ENCODE measurements around the gene GRID2IP. TPM values are rescaled to one million over a fixed set of nuclear protein-coding genes. Genes with fewer than 3 reads are reported as not detected.
"Not testable (repeated sequence)": the region's sequence is repeated elsewhere in the genome, so short reads cannot be mapped to it uniquely, and the experiment has no call there.

Gene GRID2IP
- total RNA-seq = 0.41 TPM

- DNase-seq (ENCODE audit: low spot score in 2 of 2) (no peak), FAIRE-seq (no peak)
These were observed at the start of gene GRID2IP for GRCh38 chr7:6551016-6551511. TSS of gene GRID2IP (minus strand) at chr7:6551461. CDS start at chr7:6551436, 25 bp downstream.

- no peak for FAIRE-seq
These were observed 48.8 kb upstream of the GRID2IP start for GRCh38 chr7:6600093-6600492.

GRCh38 chr7:6590645-6591110, 39.4 kb upstream of the GRID2IP start:
- FAIRE-seq (no peak), DNase-seq (ENCODE audit: low spot score in 2 of 2) (no peak)

More at GRCh38 chr7:6600093-6600492, 48.8 kb upstream of the GRID2IP start:
- no peak for DNase-seq (ENCODE audit: low spot score in 2 of 2)

- DNase-seq (ENCODE audit: low spot score in 2 of 2) (peak; percentile 89 to 91), FAIRE-seq (no peak)
These were observed 38.8 kb upstream of the GRID2IP start, which contains the start of gene INTS15 for GRCh38 chr7:6589829-6590644. TSS of gene INTS15 (plus strand) at chr7:6590021. CDS start at chr7:6590284, 263 bp downstream.

GRCh38 chr7:6589151-6589828, 38.0 kb upstream of the GRID2IP start:
- DNase-seq (ENCODE audit: low spot score in 2 of 2) (no peak), FAIRE-seq (no peak)

- no peak for DNase-seq (ENCODE audit: low spot score in 2 of 2)
- FAIRE-seq = no peak
These were observed 37.3 kb upstream of the GRID2IP start for GRCh38 chr7:6588566-6588965.

GRCh38 chr7:6585746-6586432, 34.6 kb upstream of the GRID2IP start:
- DNase-seq (ENCODE audit: low spot score in 2 of 2); FAIRE-seq: not testable (repeated sequence)

GRCh38 chr7:6579446-6579845, 28.2 kb upstream of the GRID2IP start:
- FAIRE-seq (no peak), DNase-seq (ENCODE audit: low spot score in 2 of 2) (no peak)

- DNase-seq (ENCODE audit: low spot score in 2 of 2) = no peak
- FAIRE-seq = no peak
These were observed 27.1 kb upstream of the GRID2IP start for GRCh38 chr7:6578114-6579084.

- peak; percentile 88 to 97 for DNase-seq (ENCODE audit: low spot score in 2 of 2)
- no peak for FAIRE-seq
These were observed 26.3 kb upstream of the GRID2IP start, which contains the start of gene ZDHHC4 for GRCh38 chr7:6577369-6578113. TSS of gene ZDHHC4 (plus strand) at chr7:6577454. CDS start at chr7:6580562, 3,108 bp downstream.

- DNase-seq (ENCODE audit: low spot score in 2 of 2) = not testable (repeated sequence)
These were observed 25.7 kb upstream of the GRID2IP start for GRCh38 chr7:6576867-6577368.

GRCh38 chr7:6576024-6576866, 25.0 kb upstream of the GRID2IP start:
- DNase-seq (ENCODE audit: low spot score in 2 of 2) = no peak
- FAIRE-seq = no peak

More at GRCh38 chr7:6576867-6577368, 25.7 kb upstream of the GRID2IP start:
- not testable (repeated sequence) for FAIRE-seq

GRCh38 chr7:6575281-6576023, 24.2 kb upstream of the GRID2IP start:
- FAIRE-seq (no peak), DNase-seq (ENCODE audit: low spot score in 2 of 2) (no peak)

GRCh38 chr7:6571160-6571779, 20.0 kb upstream of the GRID2IP start:
- DNase-seq (ENCODE audit: low spot score in 2 of 2) = no peak
- FAIRE-seq = no peak

- no peak for FAIRE-seq
- no peak for DNase-seq (ENCODE audit: low spot score in 2 of 2)
These were observed 16.6 kb upstream of the GRID2IP start for GRCh38 chr7:6567886-6568285.

GRCh38 chr7:6565655-6566054, 14.4 kb upstream of the GRID2IP start:
- DNase-seq (ENCODE audit: low spot score in 2 of 2) = no peak
- no peak for FAIRE-seq
